ENCODE results near the gene RRM1.
"Not testable (repeated sequence)": the region's sequence is repeated elsewhere in the genome, so short reads cannot be mapped to it uniquely, and the experiment has no call there.

Gene RRM1

DNA sequence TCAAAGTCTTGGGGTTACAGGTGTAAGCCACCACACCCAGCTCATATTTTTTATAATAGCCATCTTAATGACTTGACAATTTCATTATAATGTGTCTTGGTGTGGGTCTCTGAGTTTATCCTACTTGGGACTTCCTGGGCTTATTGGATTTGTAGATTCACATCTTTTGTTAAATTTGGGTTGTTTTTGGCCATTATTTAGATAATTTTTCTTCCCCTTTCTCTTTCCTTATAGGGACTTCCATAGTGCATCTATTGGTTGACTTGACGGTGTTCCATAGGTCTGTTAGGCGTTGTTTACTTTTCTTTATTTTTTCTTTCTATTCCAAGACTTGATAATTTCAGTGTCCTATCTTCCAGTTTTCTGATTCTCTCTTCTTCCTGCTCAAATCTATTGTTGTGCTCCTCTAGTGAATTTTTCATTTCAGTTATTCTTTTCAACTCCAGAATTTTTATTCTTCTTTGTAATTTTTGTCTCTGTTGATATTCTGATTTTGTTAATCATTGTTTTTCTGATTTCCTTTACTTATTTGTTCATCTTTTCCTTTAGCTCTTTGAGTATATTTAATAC lies 45.6 kb downstream of the RRM1 start:
- DNase-seq (ENCODE audit: low read depth) = no peak

DNA sequence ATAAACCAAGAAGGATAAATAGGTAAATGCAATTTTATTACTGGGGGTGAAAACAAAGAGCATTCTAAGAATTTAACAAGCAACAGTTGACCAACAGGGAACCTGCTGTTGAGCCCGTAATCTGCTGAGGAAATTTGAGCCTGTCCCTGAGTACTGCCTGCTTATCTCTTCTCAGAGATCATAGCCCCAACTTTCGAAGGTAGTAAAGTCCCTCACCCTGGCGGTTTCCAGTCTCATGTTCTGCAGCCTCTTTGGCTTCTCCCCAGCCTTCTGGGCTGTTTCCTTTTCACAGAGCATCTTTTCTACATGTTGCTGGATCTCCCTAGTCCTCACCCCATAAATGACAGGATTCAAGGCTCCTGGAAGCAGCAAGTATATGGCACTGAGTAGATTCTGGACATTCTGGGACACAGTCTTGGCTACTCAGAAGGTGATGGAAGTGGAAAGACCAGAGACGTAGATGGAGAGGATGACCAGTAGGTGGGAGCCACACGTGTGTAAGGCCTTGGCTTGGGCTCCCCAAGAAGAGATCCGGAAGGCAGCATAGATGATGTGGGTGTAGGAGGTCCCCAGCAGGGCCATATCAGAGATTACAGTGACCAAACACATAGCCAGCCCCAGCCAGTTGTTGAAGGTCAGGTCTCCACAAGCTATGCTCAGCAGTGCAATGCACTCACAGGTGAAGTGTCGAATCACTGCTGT lies 51.6 kb downstream of the RRM1 start:
- DNase-seq (ENCODE audit: low read depth) = no peak

- DNase-seq (ENCODE audit: low read depth) = no peak
Observed at GRCh38 chr11:4146772-4147098, 52.1 kb downstream of the RRM1 start.

DNA sequence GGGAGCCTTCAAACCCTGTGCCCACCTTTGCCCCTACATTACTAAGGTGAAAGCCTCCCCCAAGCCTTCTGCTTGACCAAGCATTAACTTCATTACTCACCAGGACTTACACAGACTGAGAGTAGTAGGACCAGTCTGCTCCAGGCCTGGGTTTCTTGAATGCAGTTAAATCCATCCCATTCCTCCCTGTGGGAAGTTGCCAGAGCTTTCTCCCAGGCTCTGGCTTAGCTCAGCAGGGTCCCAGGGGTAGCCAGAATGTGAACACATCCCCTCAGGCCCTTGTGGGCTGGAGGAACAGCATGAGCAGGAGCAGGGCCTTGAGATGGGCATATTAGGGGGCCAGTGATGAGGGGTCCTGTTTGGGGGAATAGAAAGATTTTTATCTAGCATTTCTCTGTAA lies 59.9 kb downstream of the RRM1 start:
- no peak for DNase-seq (ENCODE audit: low read depth)

DNA sequence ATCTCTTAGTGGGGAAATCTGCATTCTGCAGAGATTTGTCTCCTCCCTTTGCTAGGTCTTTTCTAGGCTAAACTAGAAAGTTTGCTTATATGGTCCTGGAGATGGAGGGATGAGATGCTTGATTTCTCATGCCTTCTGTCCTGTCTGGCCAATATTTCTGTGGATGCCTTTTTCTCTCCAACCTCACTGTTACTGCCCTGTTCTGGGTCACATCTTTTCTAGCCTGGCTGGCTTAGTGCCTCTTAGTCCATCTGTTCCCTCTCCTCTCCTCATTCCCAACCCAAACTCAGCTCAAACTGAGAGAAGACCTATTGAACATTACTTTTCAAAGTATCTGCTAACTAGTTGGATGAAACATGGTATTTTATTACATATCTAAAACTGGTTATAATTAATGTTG lies 62.0 kb downstream of the RRM1 start:
- no peak for DNase-seq (ENCODE audit: low read depth)

GRCh38 chr11:4158818-4159217 lies 64.2 kb downstream of the RRM1 start:
- DNase-seq (ENCODE audit: low read depth) = not testable (repeated sequence)

GRCh38 chr11:4161305-4161704 lies 66.7 kb downstream of the RRM1 start:
- no peak for DNase-seq (ENCODE audit: low read depth)

DNA sequence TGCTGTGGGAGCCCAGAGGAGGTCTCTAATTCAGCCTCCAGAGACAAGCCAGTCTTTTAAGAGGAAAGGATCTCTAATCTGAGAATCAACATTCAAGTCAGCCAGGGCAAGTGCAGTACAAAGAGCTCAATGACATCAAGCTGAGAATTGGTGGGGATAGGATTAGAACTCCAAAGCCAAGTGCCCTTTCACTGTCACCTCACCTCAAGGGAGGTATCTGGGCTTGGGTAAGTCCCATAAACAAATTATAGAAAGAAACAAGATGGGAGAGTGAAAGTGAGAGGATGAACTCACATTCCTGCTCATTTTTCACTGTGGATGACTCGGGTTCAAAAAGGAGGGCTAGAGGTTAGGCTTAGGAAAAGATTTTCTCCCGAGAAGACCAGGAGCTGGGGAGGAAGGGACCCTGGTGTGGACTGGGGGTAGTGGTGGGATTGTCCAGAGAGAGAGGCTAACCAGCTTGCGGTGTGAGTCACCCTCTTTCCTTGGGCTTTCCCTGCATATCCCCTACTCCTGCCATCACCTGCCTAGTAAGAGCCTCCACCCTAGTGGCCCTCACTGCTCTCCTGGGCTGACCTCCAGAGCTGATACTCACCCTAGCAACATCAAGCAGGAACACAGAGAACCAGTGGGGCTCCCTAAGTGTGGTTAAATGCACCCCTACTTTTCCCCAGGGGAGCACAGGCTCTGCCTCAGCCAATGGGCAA lies 70.4 kb downstream of the RRM1 start:
- DNase-seq (ENCODE audit: low read depth) = no peak

DNA sequence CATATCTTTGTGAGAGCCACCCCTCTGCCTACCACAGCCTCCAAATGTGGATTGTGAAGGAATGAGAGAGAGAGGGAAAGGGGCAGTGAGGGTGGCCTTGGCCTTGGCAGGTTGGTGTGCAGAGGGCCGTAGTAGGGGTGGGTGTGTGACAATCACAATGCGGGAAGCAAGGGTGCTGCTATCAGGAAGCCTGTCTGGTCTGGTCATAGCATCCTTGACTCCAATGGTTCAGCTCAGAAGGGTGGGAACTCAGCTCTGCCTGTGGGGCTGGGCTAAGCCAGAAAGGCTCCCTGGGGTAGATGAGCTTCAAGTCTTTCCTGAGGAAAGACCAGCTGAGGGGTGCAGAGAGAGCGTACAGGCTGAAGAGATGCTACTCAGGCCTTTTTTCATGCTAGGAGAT lies 72.7 kb downstream of the RRM1 start:
- no peak for DNase-seq (ENCODE audit: low read depth)

GRCh38 chr11:4167758-4168157 lies 73.2 kb downstream of the RRM1 start:
- no peak for DNase-seq (ENCODE audit: low read depth)

GRCh38 chr11:4175620-4176350 lies 81.2 kb downstream of the RRM1 start:
- not testable (repeated sequence) for DNase-seq (ENCODE audit: low read depth)

DNA sequence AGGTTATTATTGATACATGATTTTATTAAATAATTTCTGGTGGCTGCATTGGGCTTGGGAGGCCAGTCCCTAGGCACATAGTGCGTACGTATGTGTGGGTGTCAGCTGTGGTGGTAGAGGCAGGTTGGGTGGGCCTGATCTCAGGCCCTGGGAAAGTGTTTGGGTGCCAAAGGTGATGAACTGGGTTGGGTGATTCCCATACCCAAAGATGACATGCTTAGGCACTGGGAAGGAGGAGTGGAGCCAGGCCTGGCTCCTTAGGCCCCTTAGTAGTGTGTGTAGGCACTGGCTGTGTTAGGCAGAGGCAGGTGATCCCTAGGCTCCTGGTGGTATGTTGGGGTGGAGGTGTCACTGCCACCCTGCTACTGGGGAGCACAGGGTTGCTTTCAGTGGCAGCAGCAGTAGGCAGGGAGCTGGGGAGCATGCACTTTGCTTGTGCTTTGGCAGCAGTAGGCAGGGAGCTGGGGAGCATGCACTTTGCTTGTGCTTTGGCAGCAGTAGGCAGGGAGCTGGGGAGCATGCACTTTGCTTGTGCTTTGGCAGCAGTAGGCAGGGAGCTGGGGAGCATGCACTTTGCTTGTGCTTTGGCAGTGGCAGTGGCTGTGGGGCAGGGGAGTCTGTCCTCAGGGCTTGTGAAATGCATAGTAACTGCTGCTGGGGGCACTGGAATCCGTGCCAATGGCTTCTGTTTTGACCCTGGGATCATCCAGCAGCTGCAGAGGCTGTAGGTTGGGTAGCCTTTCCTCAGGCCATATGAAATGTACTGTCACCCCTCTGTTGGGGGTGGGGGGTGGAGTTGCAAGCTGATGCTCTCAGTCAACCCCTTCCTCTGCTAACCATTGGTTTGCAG lies 84.4 kb downstream of the RRM1 start:
- no peak for DNase-seq (ENCODE audit: low read depth)

DNA sequence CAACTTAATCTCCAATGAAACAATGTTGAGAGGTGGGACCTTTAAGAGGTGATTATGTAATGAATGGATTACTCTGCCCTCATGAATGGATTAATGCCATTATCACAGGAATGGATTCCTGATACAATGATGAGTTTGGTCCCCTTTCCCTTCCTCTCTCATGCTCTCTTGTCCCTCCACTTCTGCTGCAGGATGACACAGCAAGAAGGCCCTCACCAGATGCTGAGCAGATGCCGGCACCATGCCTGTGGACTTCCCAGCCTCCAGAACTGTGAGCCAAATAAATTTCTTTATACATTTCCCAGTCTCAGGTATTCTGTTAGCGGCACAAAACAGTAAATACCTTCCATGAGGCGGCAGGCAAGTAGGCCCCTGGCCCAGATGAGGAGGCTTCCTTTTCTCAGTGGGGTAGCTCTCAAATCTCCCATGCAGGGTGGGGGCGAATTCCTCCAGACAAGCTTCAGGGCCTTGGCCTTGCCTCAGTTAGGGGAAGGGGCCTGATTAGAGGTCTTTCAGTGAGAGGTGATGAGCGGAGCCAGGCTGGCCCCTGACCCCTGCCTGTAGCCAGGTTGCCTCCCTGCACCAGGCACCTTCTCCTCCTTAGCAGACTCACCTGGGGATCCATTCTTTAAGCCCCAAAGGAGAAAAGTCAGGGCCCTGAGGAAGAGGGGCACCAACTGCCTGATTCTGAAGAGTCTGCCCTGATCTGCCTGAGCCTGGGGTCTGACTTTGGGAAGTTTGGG lies 86.0 kb downstream of the RRM1 start:
- DNase-seq (ENCODE audit: low read depth) = no peak

DNA sequence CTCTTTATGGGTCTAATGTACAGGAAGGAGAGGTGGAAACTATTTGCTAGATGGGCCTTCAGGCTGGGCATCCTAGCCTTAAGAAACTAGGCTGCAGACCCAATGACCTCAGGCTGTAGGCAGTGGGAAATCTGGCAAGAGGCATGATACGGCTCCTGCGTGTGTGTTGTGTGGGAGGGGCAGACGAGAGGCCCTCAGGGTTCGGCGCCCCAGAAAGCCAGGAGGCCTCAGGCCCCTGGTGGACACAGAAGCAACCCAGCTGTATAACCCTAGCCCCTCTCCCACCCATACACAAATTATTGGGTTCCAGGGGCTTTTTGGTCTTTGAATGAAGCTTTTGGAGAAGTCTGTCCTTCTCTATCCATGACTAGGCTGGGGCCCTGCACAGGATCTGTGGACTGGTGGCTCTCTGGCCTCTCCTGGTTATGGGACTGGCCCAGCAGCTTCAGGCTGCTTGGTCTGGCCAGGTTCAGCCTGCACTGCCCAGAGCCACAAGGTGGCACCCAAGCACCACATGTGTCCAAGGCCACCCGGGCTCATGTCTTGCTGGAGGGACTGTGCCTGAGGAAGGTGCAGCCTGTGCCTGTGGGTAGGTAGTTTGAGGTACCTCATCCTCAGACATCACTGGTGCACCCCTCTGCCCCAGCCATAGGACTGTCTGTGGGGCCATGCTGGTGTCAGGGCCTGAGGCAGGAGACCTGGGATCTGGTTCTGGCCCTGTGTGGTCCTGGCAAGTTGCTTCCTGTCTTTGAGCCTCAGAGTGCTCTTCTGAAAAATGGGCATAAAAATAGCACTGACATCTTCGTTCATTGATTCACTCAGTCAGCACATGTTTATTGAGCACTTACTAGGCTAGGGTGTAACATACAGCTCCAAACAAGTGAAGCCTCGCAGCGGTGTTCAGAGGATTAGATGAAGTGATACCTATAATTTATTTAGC lies 87.5 kb downstream of the RRM1 start:
- DNase-seq (ENCODE audit: low read depth) = no peak

DNA sequence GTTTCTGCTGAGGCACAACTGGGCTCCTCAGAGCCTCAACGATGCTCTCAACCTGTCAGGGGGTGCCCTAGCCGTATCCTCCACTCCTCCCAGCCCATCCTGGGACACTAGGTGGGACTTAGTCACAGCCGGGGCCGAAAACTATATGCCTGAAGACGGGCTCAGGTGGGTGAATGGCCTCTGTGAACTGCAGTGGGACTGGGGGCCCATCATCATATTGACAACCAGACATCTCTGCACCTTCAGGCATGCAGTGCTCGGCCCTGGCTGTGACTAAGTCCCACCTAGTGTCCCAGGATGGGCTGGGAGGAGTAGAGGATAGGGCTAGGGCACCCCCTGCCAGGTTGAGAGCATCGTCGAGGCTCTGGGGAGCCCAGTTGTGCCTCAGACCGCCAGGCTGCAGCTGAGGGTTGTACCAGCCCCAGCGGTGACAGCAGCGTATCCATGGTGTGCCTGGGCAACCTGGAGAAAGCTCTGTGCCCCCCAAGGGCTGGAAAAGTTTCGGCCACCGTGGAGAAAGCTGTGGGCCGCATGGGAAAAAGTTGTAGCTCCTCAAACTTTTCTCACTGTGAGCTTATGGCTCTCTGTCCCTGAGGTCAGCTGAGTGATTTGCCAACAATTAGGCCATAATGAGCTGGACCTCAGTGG lies 88.9 kb downstream of the RRM1 start:
- no peak for DNase-seq (ENCODE audit: low read depth)

DNA sequence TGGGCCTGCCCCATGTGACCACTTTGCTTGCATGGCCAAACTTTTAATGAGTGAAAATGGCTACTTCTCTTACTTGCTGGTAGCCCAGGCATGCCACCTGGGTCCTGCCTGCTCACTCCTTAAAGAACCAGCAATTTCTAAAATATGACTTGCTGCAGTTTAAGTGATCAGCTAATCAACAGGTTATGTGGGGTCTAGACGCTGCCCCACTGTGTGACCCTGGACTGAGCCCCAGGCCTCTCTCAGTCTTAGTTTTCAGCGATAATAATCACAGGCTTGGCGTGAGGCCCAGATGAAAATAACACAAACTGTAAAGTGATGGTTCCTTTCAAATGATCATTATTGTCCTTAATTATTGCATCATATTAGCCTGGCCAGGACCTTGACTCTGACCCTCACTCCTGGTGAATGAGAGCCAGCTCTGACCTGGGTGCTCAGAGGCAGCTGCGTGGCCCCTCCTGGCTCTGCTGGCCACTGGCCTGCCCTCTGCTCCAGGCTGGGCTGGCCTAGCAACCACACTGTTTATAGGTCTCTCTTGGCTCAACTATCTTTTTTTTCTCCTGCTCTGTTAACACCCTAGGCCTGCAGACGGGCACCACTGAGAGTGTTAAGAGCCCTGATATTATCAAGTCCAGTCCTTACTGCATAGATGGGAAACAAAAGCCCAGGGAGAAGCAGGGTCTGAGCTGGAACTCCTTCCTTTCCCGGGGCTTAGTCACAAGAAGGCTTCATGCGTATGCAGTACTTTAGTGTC lies 89.7 kb downstream of the RRM1 start:
- no peak for DNase-seq (ENCODE audit: low read depth)

DNA sequence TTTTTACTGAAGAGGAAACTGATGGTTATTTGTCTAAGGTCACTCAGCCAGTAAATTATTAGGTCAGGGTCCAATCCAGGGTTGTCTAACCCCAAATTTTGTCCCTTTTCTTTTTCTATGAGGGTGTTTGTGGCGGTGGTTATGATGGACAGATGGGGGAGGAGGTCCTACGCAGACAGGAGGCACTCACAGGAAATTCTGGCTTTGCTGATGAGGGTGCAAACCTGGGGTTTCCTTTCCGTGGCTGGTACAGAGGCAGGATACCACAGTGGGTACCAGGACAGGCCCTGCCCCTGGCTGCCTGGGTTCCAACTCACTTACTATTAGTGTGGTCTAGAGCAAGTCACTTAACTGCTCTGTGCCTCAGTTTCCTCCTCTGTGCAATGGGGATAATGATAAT lies 91.0 kb downstream of the RRM1 start:
- no peak for DNase-seq (ENCODE audit: low read depth)

- no peak for DNase-seq (ENCODE audit: low read depth)
Observed at GRCh38 chr11:4186464-4187054, 92.0 kb downstream of the RRM1 start.
